Activated naive CD4-positive, alpha-beta T cell treated with anti-CD3 and anti-CD28 coated beads, Interleukin-2, amount 10 ng/mL, durations not matched to agents 7 days and 5 days (primary cell): Measurements from ENCODE around the gene FAM193B.

ENCODE experiments used
- CTCF ChIA-PET: fragments of 350-600 bp; sonication (Branson Sonifier 250); formaldehyde crosslinking; loops from one replicate; lab custom pipeline; 2021; ENCODE audit warnings: antibody characterized with exemption; lab: Charles Lee
- DNase-seq: peaks from one replicate; pipeline ENCODE4 v3.0.0-alpha.2; 2020
- H3K27ac Mint-ChIP-seq: one replicate; pipeline ENCODE4 v1.8.0; 2021; ENCODE audit warnings: mild to moderate bottlenecking, moderate library complexity, mixed read lengths
- H3K27me3 Mint-ChIP-seq: one replicate; pipeline ENCODE4 v1.8.0; 2021; ENCODE audit warnings: mild to moderate bottlenecking, mixed read lengths
- H3K36me3 Mint-ChIP-seq: one replicate; pipeline ENCODE4 v1.8.0; 2021; ENCODE audit warnings: mixed read lengths
- H3K4me1 Mint-ChIP-seq: one replicate; pipeline ENCODE4 v1.8.0; 2021; ENCODE audit warnings: mixed read lengths
- H3K4me3 Mint-ChIP-seq: one replicate; pipeline ENCODE4 v1.8.0; 2021; ENCODE audit warnings: mild to moderate bottlenecking, moderate library complexity, mixed read lengths
- H3K9me3 Mint-ChIP-seq: one replicate; pipeline ENCODE4 v1.8.0; 2021; ENCODE audit warnings: mixed read lengths

The FAM193B gene

GRCh38 chr5:177557041-177557647 is 2.8 kb upstream of the FAM193B start:
- Mint-ChIP-seq H3K27ac (peak overlapping the region; percentile 63), H3K9me3 (no peaks in the 10 kb centered on the region), H3K36me3 (peaks cover 6% of the 10 kb centered on the region), H3K4me3 (no peak overlapping the region), H3K4me1 (peaks cover 43% of the 10 kb centered on the region), H3K27me3 (peaks cover 4% of the 10 kb centered on the region)
- DNase-seq: peak; percentile 47
- CTCF ChIA-PET: no interaction called here

- H3K36me3 Mint-ChIP-seq: peaks cover 9% of the 10 kb centered on the region
- no peaks in the 10 kb centered on the region for H3K9me3 Mint-ChIP-seq
- no peaks in the 10 kb centered on the region for H3K27me3 Mint-ChIP-seq
Measured at GRCh38 chr5:177555665-177556064, 1.3 kb upstream of the FAM193B start.

GRCh38 chr5:177555228-177555627 is 865 bp upstream of the FAM193B start:
- H3K36me3 Mint-ChIP-seq: peaks cover 12% of the 10 kb centered on the region
- no peak for DNase-seq
- CTCF ChIA-PET: interaction anchor here (0.6 kb wide), 1 partner anchor 54 kb away, joined by 3 read pairs; no protein-coding TSS in a partner anchor
- H3K27me3 Mint-ChIP-seq: no peaks in the 10 kb centered on the region
- peak overlapping the region; percentile 78 for H3K4me3 Mint-ChIP-seq
- peak overlapping the region; percentile 15 for H3K27ac Mint-ChIP-seq
- H3K9me3 Mint-ChIP-seq: no peaks in the 10 kb centered on the region
- H3K4me1 Mint-ChIP-seq: peaks cover 46% of the 10 kb centered on the region

More at GRCh38 chr5:177555665-177556064, 1.3 kb upstream of the FAM193B start:
- peaks cover 46% of the 10 kb centered on the region for H3K4me1 Mint-ChIP-seq
- DNase-seq: no peak
- H3K4me3 Mint-ChIP-seq: no peak overlapping the region
- H3K27ac Mint-ChIP-seq: no peak overlapping the region
- CTCF ChIA-PET: interaction anchor here (0.6 kb wide), 1 partner anchor 55 kb away, joined by 3 read pairs; no protein-coding TSS in a partner anchor

GRCh38 chr5:177553671-177554429 is 513 bp downstream of the FAM193B start:
- DNase-seq: peak; percentile 66
- CTCF ChIA-PET: interaction anchor here (1.2 kb wide), 1 partner anchor 33 kb away, joined by 3 read pairs; no protein-coding TSS in a partner anchor
- Mint-ChIP-seq H3K4me1 (peaks cover 46% of the 10 kb centered on the region), H3K27ac (peak overlapping the region; percentile 28), H3K4me3 (peak overlapping the region; percentile 70), H3K27me3 (no peaks in the 10 kb centered on the region), H3K9me3 (no peaks in the 10 kb centered on the region), H3K36me3 (peaks cover 14% of the 10 kb centered on the region)

- Mint-ChIP-seq H3K9me3 (no peaks in the 10 kb centered on the region), H3K36me3 (peaks cover 16% of the 10 kb centered on the region), H3K27me3 (no peaks in the 10 kb centered on the region), H3K4me3 (peak overlapping the region; percentile 70), H3K4me1 (peaks cover 47% of the 10 kb centered on the region), H3K27ac (peak overlapping the region; percentile 28)
- no peak for DNase-seq
- CTCF ChIA-PET: interaction anchor here (1.2 kb wide), 1 partner anchor 32 kb away, joined by 3 read pairs; no protein-coding TSS in a partner anchor
Measured at GRCh38 chr5:177552839-177553455, 1.4 kb downstream of the FAM193B start.

- DNase-seq: no peak
- CTCF ChIA-PET: no interaction called here
- Mint-ChIP-seq H3K27ac (no peak overlapping the region), H3K9me3 (no peaks in the 10 kb centered on the region), H3K27me3 (no peaks in the 10 kb centered on the region), H3K4me3 (no peak overlapping the region), H3K4me1 (peaks cover 26% of the 10 kb centered on the region), H3K36me3 (peaks cover 22% of the 10 kb centered on the region)
Measured at GRCh38 chr5:177550122-177550521, 4.2 kb downstream of the FAM193B start.

- no peak overlapping the region for H3K27ac Mint-ChIP-seq
- CTCF ChIA-PET: interaction anchor here (1.1 kb wide), 1 partner anchor 13 kb away, joined by 4 read pairs; no protein-coding TSS in a partner anchor
- no peak overlapping the region for H3K4me3 Mint-ChIP-seq
- no peaks in the 10 kb centered on the region for H3K27me3 Mint-ChIP-seq
- peaks cover 18% of the 10 kb centered on the region for H3K4me1 Mint-ChIP-seq
- peaks cover 29% of the 10 kb centered on the region for H3K36me3 Mint-ChIP-seq
- no peaks in the 10 kb centered on the region for H3K9me3 Mint-ChIP-seq
- no peak for DNase-seq
Measured at GRCh38 chr5:177548495-177548894, 5.9 kb downstream of the FAM193B start.

GRCh38 chr5:177547736-177548135 is 6.6 kb downstream of the FAM193B start:
- CTCF ChIA-PET: no interaction called here
- no peak overlapping the region for H3K27ac Mint-ChIP-seq

GRCh38 chr5:177546258-177546741 is 8.1 kb downstream of the FAM193B start:
- CTCF ChIA-PET: interaction anchor here (0.8 to 0.9 kb wide), 2 partner anchors 45 to 156 kb away, joined by 3 read pairs; no protein-coding TSS in a partner anchor
- peaks cover 26% of the 10 kb centered on the region for H3K36me3 Mint-ChIP-seq
- no peaks in the 10 kb centered on the region for H3K27me3 Mint-ChIP-seq
- H3K4me1 Mint-ChIP-seq: peaks cover 3% of the 10 kb centered on the region
- no peak overlapping the region for H3K27ac Mint-ChIP-seq
- no peaks in the 10 kb centered on the region for H3K9me3 Mint-ChIP-seq
- H3K4me3 Mint-ChIP-seq: no peak overlapping the region
- DNase-seq: no peak

More at GRCh38 chr5:177547736-177548135, 6.6 kb downstream of the FAM193B start:
- Mint-ChIP-seq H3K36me3 (peaks cover 28% of the 10 kb centered on the region), H3K9me3 (no peaks in the 10 kb centered on the region), H3K27me3 (no peaks in the 10 kb centered on the region), H3K4me3 (no peak overlapping the region), H3K4me1 (peaks cover 11% of the 10 kb centered on the region)
- DNase-seq: no peak

GRCh38 chr5:177545487-177546257 is 8.7 kb downstream of the FAM193B start:
- Mint-ChIP-seq H3K27ac (no peak overlapping the region), H3K36me3 (peaks cover 26% of the 10 kb centered on the region), H3K4me1 (peaks cover 3% of the 10 kb centered on the region), H3K9me3 (no peaks in the 10 kb centered on the region), H3K4me3 (no peak overlapping the region), H3K27me3 (no peaks in the 10 kb centered on the region)
- DNase-seq: no peak
- CTCF ChIA-PET: interaction anchor here (0.8 to 0.9 kb wide), 2 partner anchors 44 to 155 kb away, joined by 3 read pairs; no protein-coding TSS in a partner anchor

GRCh38 chr5:177542816-177543465 is 11.4 kb downstream of the FAM193B start:
- no peak overlapping the region for H3K27ac Mint-ChIP-seq
- CTCF ChIA-PET: no interaction called here
- no peaks in the 10 kb centered on the region for H3K27me3 Mint-ChIP-seq
- H3K4me1 Mint-ChIP-seq: peaks cover under 1% of the 10 kb centered on the region
- peaks cover 20% of the 10 kb centered on the region for H3K36me3 Mint-ChIP-seq
- no peak for DNase-seq
- no peaks in the 10 kb centered on the region for H3K9me3 Mint-ChIP-seq
- H3K4me3 Mint-ChIP-seq: no peak overlapping the region

- no peak for DNase-seq
- H3K36me3 Mint-ChIP-seq: peaks cover 18% of the 10 kb centered on the region
- no peaks in the 10 kb centered on the region for H3K27me3 Mint-ChIP-seq
- H3K4me3 Mint-ChIP-seq: no peak overlapping the region
- H3K4me1 Mint-ChIP-seq: no peaks in the 10 kb centered on the region
- no peaks in the 10 kb centered on the region for H3K9me3 Mint-ChIP-seq
- no peak overlapping the region for H3K27ac Mint-ChIP-seq
- CTCF ChIA-PET: no interaction called here
Measured at GRCh38 chr5:177540438-177540837, 13.9 kb downstream of the FAM193B start.

GRCh38 chr5:177539411-177539810 is 15.0 kb downstream of the FAM193B start:
- no peak overlapping the region for H3K4me3 Mint-ChIP-seq
- H3K36me3 Mint-ChIP-seq: peaks cover 15% of the 10 kb centered on the region
- no peak overlapping the region for H3K27ac Mint-ChIP-seq

More at GRCh38 chr5:177539411-177539810, 15.0 kb downstream of the FAM193B start:
- Mint-ChIP-seq H3K27me3 (no peaks in the 10 kb centered on the region), H3K4me1 (no peaks in the 10 kb centered on the region), H3K9me3 (no peaks in the 10 kb centered on the region)
- no peak for DNase-seq
- CTCF ChIA-PET: interaction anchor here (0.7 kb wide), 1 partner anchor 37 kb away, joined by 3 read pairs; no protein-coding TSS in a partner anchor
